ENCODE results near the gene FAM181A.

FAM181A gene

DNA sequence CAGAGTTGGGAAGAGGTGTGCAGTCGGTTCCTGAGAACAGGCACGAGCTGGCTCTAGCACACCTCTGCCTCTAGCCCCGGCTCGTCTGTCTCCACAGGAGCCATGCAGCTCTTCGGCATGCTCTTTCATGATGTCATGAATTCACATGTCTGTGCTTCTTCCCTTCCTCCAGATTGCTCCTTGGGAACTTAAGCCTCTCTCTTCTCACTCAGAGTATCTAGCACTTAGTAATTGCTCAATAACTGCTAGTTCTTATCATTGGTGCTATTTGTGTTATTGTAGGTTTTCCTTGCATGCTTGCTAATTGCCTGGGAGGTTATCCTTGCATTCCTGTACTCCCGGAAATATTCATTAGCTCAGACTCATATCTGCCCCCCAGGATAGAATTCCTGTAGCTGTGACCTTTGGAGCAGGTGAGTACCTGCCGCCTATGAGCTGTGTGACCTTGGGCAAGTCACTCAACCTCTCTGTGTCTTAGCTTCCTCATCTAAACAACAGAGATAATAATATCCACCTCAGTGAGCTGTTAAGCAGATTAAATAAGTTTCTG lies 19.5 kb downstream of the FAM181A start:
- Histone ChIP-seq H3K9me3 (ENCODE audit: low read length) (no peaks in the 10 kb centered on the region), H2AFZ (ENCODE audit: low read length) (no peak overlapping the region), H3K36me3 (ENCODE audit: insufficient read depth, low read length) (peaks cover 96% of the 10 kb centered on the region), H3K4me3 (ENCODE audit: low read depth, low read length, poor library complexity, severe bottlenecking) (no peak overlapping the region), H3K9me2 (ENCODE audit: low read depth, low read length) (no peaks in the 10 kb centered on the region), H3K4me2 (ENCODE audit: low read length) (no peak overlapping the region), H4K20me1 (ENCODE audit: insufficient read depth, low read length) (no peaks in the 10 kb centered on the region), H3K9ac (ENCODE audit: low read length) (no peak overlapping the region), H3K4me1 (ENCODE audit: insufficient read depth, low read length, severe bottlenecking) (no peaks in the 10 kb centered on the region), H3K27me3 (ENCODE audit: insufficient read depth, low read length) (no peaks in the 10 kb centered on the region), H3K79me2 (ENCODE audit: insufficient read depth, low read length) (no peaks in the 10 kb centered on the region), H3F3A (ENCODE audit: insufficient read depth, low read length) (no peaks in the 10 kb centered on the region), H3K27ac (ENCODE audit: low read depth, low read length, poor library complexity, severe bottlenecking) (no peak overlapping the region)
- TF ChIP-seq, protein P1, sequence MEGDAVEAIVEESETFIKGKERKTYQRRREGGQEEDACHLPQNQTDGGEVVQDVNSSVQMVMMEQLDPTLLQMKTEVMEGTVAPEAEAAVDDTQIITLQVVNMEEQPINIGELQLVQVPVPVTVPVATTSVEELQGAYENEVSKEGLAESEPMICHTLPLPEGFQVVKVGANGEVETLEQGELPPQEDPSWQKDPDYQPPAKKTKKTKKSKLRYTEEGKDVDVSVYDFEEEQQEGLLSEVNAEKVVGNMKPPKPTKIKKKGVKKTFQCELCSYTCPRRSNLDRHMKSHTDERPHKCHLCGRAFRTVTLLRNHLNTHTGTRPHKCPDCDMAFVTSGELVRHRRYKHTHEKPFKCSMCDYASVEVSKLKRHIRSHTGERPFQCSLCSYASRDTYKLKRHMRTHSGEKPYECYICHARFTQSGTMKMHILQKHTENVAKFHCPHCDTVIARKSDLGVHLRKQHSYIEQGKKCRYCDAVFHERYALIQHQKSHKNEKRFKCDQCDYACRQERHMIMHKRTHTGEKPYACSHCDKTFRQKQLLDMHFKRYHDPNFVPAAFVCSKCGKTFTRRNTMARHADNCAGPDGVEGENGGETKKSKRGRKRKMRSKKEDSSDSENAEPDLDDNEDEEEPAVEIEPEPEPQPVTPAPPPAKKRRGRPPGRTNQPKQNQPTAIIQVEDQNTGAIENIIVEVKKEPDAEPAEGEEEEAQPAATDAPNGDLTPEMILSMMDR (IDR thresholded peaks at IDR 0.05; ENCODE audit: low read length): no peak
- no peak for TF ChIP-seq EZH2 (IDR thresholded peaks at IDR 0.05; ENCODE audit: borderline replicate concordance, low read length)

DNA sequence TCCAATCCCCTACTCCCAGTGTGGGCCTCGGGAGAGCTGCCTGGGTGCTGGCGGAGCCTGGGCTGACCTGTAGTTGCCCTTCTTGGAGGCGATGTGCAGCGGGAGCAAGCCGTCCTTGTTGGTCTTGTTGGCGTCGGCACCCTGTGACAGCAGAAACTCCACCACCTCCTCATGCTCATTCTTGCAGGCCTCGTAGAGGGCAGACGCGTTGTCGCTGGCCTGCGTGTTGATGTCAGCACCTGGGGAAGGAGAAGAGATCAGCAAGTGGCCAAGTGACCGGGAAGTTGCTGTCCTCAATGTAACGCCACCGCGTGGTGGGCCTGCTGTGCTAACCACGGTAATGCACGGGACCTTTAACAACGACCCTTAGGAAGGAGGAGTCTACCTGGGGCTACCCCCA lies 20.1 kb downstream of the FAM181A start:
- no peak for TF ChIP-seq EZH2 (IDR thresholded peaks at IDR 0.05; ENCODE audit: borderline replicate concordance, low read length)
- no peaks in the 10 kb centered on the region for H4K20me1 ChIP-seq (ENCODE audit: insufficient read depth, low read length)
- H3K36me3 ChIP-seq (ENCODE audit: insufficient read depth, low read length): peaks cover 96% of the 10 kb centered on the region
- no peaks in the 10 kb centered on the region for H3K79me2 ChIP-seq (ENCODE audit: insufficient read depth, low read length)
- peaks cover 2% of the 10 kb centered on the region for H3K4me1 ChIP-seq (ENCODE audit: insufficient read depth, low read length, severe bottlenecking)
- no peaks in the 10 kb centered on the region for H3F3A ChIP-seq (ENCODE audit: insufficient read depth, low read length)
- H2AFZ ChIP-seq (ENCODE audit: low read length): no peak overlapping the region
- no peak overlapping the region for H3K4me3 ChIP-seq (ENCODE audit: low read depth, low read length, poor library complexity, severe bottlenecking)
- H3K4me2 ChIP-seq (ENCODE audit: low read length): no peak overlapping the region
- H3K9me2 ChIP-seq (ENCODE audit: low read depth, low read length): no peaks in the 10 kb centered on the region
- no peaks in the 10 kb centered on the region for H3K27me3 ChIP-seq (ENCODE audit: insufficient read depth, low read length)
- H3K27ac ChIP-seq (ENCODE audit: low read depth, low read length, poor library complexity, severe bottlenecking): no peak overlapping the region
- H3K9ac ChIP-seq (ENCODE audit: low read length): no peak overlapping the region
- H3K9me3 ChIP-seq (ENCODE audit: low read length): no peaks in the 10 kb centered on the region

DNA sequence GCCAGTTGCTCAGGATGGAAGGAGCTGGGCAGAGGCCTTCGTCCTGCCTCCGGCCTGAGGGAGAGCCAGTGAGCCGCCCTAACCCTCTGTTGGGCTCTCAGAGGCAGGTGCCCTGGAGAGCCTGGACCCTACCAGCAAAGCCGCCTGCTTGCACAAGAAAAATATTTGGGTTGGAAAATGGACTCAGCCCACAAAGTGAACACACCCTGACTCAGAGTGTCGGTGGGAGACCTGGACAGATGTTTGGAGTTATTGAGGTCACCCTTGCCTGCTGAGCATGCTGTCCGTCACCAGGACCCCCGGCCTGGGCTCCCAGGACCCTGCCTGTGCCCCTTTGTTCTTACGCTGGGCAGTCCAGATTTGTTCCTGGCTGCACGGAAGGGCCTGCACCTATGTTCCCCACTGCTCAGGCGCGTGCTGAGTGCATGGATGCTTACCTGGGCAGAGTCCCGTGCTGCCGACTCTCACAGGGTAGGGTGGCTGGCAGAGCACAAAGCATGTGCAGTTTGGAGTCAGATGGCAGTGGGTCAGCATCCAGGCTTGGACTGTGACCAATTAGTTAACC lies 22.4 kb downstream of the FAM181A start:
- TF ChIP-seq EZH2 (IDR thresholded peaks at IDR 0.05; ENCODE audit: borderline replicate concordance, low read length): no peak
- TF ChIP-seq, protein P1 (IDR thresholded peaks at IDR 0.05; ENCODE audit: low read length): no peak
- no peak overlapping the region for H2AFZ ChIP-seq (ENCODE audit: low read length)
- no peaks in the 10 kb centered on the region for H4K20me1 ChIP-seq (ENCODE audit: insufficient read depth, low read length)
- no peaks in the 10 kb centered on the region for H3K9me2 ChIP-seq (ENCODE audit: low read depth, low read length)
- no peaks in the 10 kb centered on the region for H3K9me3 ChIP-seq (ENCODE audit: low read length)
- H3K79me2 ChIP-seq (ENCODE audit: insufficient read depth, low read length): no peaks in the 10 kb centered on the region
- peaks cover 92% of the 10 kb centered on the region for H3K36me3 ChIP-seq (ENCODE audit: insufficient read depth, low read length)
- H3K27ac ChIP-seq (ENCODE audit: low read depth, low read length, poor library complexity, severe bottlenecking): no peak overlapping the region
- H3F3A ChIP-seq (ENCODE audit: insufficient read depth, low read length): no peaks in the 10 kb centered on the region
- no peaks in the 10 kb centered on the region for H3K27me3 ChIP-seq (ENCODE audit: insufficient read depth, low read length)
- no peak overlapping the region for H3K4me2 ChIP-seq (ENCODE audit: low read length)
- no peak overlapping the region for H3K9ac ChIP-seq (ENCODE audit: low read length)
- peaks cover 25% of the 10 kb centered on the region for H3K4me1 ChIP-seq (ENCODE audit: insufficient read depth, low read length, severe bottlenecking)
- H3K4me3 ChIP-seq (ENCODE audit: low read depth, low read length, poor library complexity, severe bottlenecking): no peak overlapping the region

Measured in OCI-LY1 (cell line).